Breast epithelium (tissue), 4 donors: ENCODE results near the gene MARS1. TPM values are rescaled to one million over a fixed set of nuclear protein-coding genes. Genes with fewer than 3 reads are reported as not detected.
"Not testable (repeated sequence)": the region's sequence is repeated elsewhere in the genome, so short reads cannot be mapped to it uniquely, and the experiment has no call there.

Experiments used
- DNase-seq, 2 donors: peaks; one replicate each; pipeline ENCODE4 v3.0.0-alpha.2; 2019; ENCODE audit warnings: low spot score in 2 of 2
- H3K27ac ChIP-seq, 2 donors: fragments of 200-600 bp; sonication (generic) in 1 of 2; one replicate each; pipeline ENCODE4 v1.5.1; 2016 to 2019; ENCODE audit warnings: mild to moderate bottlenecking in 1 of 2
- H3K27me3 ChIP-seq, 2 donors: fragments of 200-600 bp; sonication (generic) in 1 of 2; one replicate each; pipeline versions ENCODE4 v1.5.1 to v1.6.0; 2017 to 2019; ENCODE audit warnings: control low read depth in 1 of 2, mild to moderate bottlenecking in 1 of 2
- H3K36me3 ChIP-seq: fragments of 200-600 bp; one replicate; pipeline ENCODE4 v1.5.1; 2019
- H3K4me1 ChIP-seq, 2 donors: fragments of 200-600 bp; sonication (generic); one replicate each; pipeline ENCODE4 v1.5.1; 2016 to 2019; ENCODE audit warnings: control low read depth in 1 of 2
- H3K4me3 ChIP-seq, 3 donors: fragments of 200-600 bp; sonication (generic); 1 replicate in 2 of 3; 2 replicates in 1 of 3; pipeline ENCODE4 v1.5.1; 2016 to 2019; ENCODE audit warnings: mild to moderate bottlenecking in 3 of 3, moderate library complexity in 2 of 3
- H3K9me3 ChIP-seq, 2 donors: fragments of 200-600 bp; sonication (generic) in 1 of 2; one replicate each; pipeline ENCODE4 v1.5.1; 2016 to 2019; ENCODE audit warnings: control low read depth in 1 of 2
- POLR2A ChIP-seq: fragments of 450-650 bp; IDR thresholded peaks from one replicate; pipeline ENCODE4 v1.6.1; 2016; ENCODE audit warnings: antibody characterized with exemption, mild to moderate bottlenecking, moderate library complexity
- POLR2AphosphoS5 ChIP-seq, 3 donors: sonication (generic); formaldehyde crosslinking; IDR thresholded peaks; one replicate each; pipeline ENCODE4 v1.6.1; 2017; ENCODE audit warnings: antibody characterized with exemption in 3 of 3
- intact Hi-C: fragments of 100-400 bp; cut with DNase I; formaldehyde crosslinking; loops from one replicate; pipeline ENCODE4 v1.15.1; 2023; ENCODE audit warnings: low total_unique reads
- total RNA-seq, 3 donors: library from RNA; depleted of rRNA; stranded (reverse); fragments of >200 nt; gene quantifications; one replicate each; pipeline ENCODE4 v1.1.0, GENCODE V29; 2016
- TF ChIP-seq, protein P1 (sequence below), 3 donors: fragments of 450-650 bp; IDR thresholded peaks; one replicate each; pipeline ENCODE4 v1.5.1; 2016 to 2017; ENCODE audit warnings: antibody characterized with exemption in 3 of 3, mild to moderate bottlenecking in 3 of 3, moderate library complexity in 3 of 3

MARS1 gene
- total RNA-seq, 3 donors from 2014 or later = 39.2 to 65.9 (median 60.2) TPM

DNA sequence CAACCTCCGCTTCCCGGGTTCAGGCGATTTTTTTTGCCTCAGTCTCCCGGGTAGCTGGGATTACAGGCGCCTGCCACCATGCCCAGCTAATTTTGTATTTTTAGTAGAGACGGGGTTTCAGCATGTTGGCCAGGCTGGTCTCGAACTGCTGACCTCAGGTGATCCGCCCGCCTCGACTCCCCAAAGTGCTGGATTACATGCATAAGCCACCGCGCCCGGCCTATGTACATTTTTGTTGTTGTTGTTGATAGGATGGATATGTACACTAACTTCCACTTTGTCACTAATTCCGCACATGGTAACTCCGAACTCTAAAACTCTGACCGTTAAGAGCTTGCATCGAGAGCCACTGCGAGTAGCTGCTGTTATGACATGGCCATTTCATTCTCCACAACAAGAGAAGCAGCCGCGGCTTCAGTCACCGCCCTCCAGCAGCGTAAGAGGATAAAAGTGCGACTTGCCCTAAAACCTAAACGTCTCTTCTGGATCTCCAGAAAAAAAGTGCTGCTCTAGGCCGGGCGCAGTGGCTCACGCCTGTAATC, 742 bp upstream of the MARS1 start:
- Histone ChIP-seq H3K4me3 (peak overlapping the region; percentile 74 to 100 (median 95)), H3K27ac (no peak overlapping the region), H3K4me1 (peaks cover 0 to 12% of the 10 kb centered on the region in 2 donors), H3K36me3 (no peaks in the 10 kb centered on the region), H3K9me3 (no peaks in the 10 kb centered on the region), H3K27me3 (no peaks in the 10 kb centered on the region)
- DNase-seq = no peak
- intact Hi-C loops = no loop called here
- no peak for TF ChIP-seq POLR2AphosphoS5 (IDR thresholded peaks at IDR 0.05)
- TF ChIP-seq, protein P1, sequence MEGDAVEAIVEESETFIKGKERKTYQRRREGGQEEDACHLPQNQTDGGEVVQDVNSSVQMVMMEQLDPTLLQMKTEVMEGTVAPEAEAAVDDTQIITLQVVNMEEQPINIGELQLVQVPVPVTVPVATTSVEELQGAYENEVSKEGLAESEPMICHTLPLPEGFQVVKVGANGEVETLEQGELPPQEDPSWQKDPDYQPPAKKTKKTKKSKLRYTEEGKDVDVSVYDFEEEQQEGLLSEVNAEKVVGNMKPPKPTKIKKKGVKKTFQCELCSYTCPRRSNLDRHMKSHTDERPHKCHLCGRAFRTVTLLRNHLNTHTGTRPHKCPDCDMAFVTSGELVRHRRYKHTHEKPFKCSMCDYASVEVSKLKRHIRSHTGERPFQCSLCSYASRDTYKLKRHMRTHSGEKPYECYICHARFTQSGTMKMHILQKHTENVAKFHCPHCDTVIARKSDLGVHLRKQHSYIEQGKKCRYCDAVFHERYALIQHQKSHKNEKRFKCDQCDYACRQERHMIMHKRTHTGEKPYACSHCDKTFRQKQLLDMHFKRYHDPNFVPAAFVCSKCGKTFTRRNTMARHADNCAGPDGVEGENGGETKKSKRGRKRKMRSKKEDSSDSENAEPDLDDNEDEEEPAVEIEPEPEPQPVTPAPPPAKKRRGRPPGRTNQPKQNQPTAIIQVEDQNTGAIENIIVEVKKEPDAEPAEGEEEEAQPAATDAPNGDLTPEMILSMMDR (IDR thresholded peaks at IDR 0.05) = no peak
- TF ChIP-seq POLR2A = no peak

DNA sequence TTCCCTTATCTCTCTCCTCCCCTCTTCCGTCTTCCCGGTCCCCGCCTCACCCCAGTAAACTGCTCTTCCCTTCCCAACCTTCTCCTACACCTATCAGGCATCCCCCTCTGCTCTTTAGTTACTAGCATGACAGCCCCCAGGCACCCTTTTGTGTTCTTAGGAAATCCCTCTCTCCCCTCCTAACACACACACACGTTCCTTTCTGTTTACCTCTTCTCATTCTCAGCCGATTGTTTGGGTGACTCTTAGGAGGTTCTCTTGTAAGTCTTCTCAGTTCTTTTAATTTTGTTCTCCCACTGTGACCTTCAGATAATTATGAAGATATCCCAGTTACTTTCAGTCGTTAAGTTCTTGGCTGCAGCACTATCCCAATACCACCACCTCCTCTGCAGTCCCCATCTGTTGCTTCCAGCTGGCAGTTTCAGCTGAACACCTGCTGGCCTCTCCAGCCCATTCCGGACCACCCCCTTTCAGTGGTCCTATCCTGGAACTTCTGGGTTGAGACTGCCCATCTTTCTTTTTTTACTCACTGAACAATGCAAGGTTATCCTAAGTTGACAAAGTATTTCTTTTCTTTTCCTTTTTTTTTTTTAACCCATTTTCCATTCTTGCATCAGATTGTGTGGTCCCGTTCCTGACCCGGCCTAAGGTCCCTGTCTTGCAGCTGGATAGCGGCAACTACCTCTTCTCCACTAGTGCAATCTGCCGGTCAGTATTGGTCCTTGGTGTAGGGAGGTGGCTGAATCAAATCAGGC, 711 bp downstream of the MARS1 start:
- Histone ChIP-seq H3K27me3 (no peaks in the 10 kb centered on the region), H3K9me3 (no peaks in the 10 kb centered on the region), H3K4me3 (peak overlapping the region; percentile 74 to 100 (median 95)), H3K27ac (peak overlapping the region; percentile 83 to 89), H3K4me1 (peaks cover 0 to 12% of the 10 kb centered on the region in 2 donors), H3K36me3 (no peaks in the 10 kb centered on the region)
- DNase-seq = no peak
- TF ChIP-seq POLR2A (no peak), POLR2AphosphoS5 (IDR thresholded peaks at IDR 0.05) (no peak)
- intact Hi-C loops = no loop called here

DNA sequence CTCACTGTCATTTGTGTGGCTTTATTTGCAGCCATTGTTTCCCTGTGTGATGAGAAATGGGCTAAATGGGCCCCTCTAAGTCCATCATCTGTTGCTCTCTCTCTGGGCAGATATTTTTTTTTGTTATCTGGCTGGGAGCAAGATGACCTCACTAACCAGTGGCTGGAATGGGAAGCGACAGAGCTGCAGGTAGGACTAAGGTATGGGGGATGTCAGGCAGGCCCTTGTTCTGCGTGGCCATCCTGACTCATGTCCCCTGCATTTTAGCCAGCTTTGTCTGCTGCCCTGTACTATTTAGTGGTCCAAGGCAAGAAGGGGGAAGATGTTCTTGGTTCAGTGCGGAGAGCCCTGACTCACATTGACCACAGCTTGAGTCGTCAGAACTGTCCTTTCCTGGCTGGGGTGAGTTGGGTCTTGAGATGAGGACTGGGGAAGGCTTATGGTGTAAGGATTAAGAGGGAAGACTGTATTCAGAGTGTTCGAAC, 1.3 kb downstream of the MARS1 start:
- Histone ChIP-seq H3K27me3 (no peaks in the 10 kb centered on the region), H3K36me3 (no peaks in the 10 kb centered on the region), H3K4me1 (peaks cover 0 to 12% of the 10 kb centered on the region in 2 donors), H3K27ac (no peak overlapping the region), H3K4me3 (peak overlapping the region in 2 of 3 donors; percentile 95 to 100), H3K9me3 (no peaks in the 10 kb centered on the region)
- DNase-seq = no peak
- TF ChIP-seq POLR2AphosphoS5 (IDR thresholded peaks at IDR 0.05) (no peak), POLR2A (no peak)
- TF ChIP-seq, protein P1 (IDR thresholded peaks at IDR 0.05) = no peak
- intact Hi-C loops = no loop called here

DNA sequence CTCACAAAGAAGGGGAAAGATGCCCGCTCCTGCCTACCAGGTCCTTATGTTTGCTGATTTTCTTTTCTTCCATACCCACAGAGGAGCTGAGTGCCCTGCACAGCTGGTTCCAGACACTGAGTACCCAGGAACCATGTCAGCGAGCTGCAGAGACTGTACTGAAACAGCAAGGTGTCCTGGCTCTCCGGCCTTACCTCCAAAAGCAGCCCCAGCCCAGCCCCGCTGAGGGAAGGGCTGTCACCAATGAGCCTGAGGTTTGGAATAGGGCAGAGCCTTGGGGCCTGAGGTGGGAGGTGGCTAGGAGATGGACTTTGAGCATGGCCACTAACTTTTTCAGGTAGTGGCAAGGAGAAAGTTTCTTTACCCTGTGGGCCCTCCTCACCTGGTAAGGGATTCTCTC, 2.3 kb downstream of the MARS1 start:
- Histone ChIP-seq H3K27me3 (no peaks in the 10 kb centered on the region), H3K4me3 (no peak overlapping the region), H3K9me3 (no peaks in the 10 kb centered on the region), H3K27ac (no peak overlapping the region), H3K4me1 (peaks cover 0 to 12% of the 10 kb centered on the region in 2 donors), H3K36me3 (no peaks in the 10 kb centered on the region)
- intact Hi-C loops = no loop called here
- DNase-seq = no peak
- TF ChIP-seq POLR2A (no peak), POLR2AphosphoS5 (IDR thresholded peaks at IDR 0.05) (no peak)
- TF ChIP-seq, protein P1 (IDR thresholded peaks at IDR 0.05) = no peak

DNA sequence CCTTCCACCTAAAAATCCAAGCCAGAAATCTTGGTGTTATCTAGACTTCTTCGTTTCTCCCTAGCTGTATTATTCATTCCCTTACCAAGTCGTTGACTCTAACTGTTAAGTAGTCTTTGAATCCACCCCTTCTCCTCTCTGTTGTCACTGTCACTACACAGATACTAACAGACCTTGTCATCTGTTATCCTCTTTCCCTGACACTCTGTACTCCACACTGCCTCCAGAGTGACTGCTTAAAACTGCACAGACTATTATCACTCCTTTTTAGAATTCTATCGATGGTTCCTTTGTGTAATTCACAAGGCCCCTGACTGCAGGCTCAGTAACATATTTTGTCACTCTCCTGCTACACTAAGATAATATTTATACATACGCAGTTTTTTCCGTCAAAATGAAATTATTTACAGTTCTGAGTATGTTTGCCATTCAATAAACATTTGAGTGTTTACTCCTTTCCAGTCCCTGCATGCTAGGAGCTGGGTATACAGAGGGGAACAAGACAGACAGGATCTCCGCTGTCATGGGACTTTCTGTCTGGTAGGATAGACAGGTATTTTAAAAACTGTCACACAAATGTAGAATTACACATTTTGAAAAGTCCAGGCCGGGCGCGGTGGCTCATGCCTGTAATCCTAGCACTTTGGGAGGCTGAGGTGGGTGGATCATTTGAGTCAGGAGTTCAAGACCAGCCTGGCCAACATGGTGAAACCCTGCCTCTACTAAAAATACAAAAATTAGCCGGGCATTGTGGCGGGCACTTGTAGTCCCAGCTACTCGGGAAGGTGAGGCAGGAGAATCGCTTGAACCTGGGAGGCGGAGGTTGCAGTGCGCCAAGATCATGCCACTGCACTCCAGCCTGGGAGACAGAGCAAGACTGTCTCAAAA, 3.8 kb downstream of the MARS1 start:
- Histone ChIP-seq H3K4me1 (peaks cover 0 to 12% of the 10 kb centered on the region in 2 donors), H3K36me3 (no peaks in the 10 kb centered on the region), H3K4me3 (no peak overlapping the region), H3K27ac (no peak overlapping the region), H3K27me3 (no peaks in the 10 kb centered on the region), H3K9me3 (no peaks in the 10 kb centered on the region)
- no peak for DNase-seq
- intact Hi-C loops = no loop called here
- TF ChIP-seq POLR2AphosphoS5 (IDR thresholded peaks at IDR 0.05) = no peak
- TF ChIP-seq, protein P1 (IDR thresholded peaks at IDR 0.05) = no peak
- TF ChIP-seq POLR2A = no peak

DNA sequence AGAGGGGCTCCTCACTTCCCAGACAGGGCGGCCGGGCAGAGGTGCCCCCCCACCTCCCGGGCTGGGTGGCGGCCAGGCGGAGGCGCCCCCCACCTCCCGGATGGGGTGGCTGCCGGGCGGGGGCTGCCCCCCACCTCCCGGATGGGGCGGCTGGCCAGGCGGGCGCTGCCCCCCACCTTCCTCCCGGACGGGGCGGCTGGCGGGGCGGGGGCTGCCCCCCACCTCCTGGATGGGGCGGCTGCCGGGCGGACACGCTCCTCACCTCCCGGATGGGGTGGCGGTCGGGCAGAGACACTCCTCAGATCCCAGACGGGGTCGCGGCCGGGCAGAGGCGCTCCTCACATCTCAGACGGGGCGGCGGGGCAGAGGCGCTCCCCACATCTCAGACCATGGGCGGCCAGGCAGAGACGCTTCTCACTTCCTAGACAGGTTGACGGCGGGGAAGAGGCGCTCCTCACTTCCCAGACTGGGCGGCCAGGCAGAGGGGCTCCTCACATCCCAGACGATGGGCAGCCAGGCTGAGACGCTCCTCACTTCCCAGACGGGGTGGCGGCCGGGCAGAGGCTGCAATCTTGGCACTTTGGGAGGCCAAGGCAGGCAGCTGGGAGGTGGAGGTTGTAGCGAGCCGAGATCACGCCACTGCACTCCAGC, 7.3 kb downstream of the MARS1 start:
- H3K9me3 ChIP-seq, intact Hi-C loops, H3K36me3 ChIP-seq, H3K27me3 ChIP-seq, DNase-seq, H3K4me3 ChIP-seq, H3K27ac ChIP-seq, H3K4me1 ChIP-seq: not testable (repeated sequence)
